Mononuclear cell (primary cell): Measurements from ENCODE around the gene SAP30BP. TPM values are rescaled to one million over a fixed set of nuclear protein-coding genes. Genes with fewer than 3 reads are reported as not detected.

Source experiments
- H3K27me3 ChIP-seq: 2 replicates; pipeline ENCODE4 v1.6.0; 2011; ENCODE audit warnings: low read length, control low read depth; ENCODE audit not compliant: insufficient read depth
- H3K4me1 ChIP-seq: 2 replicates; pipeline ENCODE4 v1.5.1; 2011; ENCODE audit warnings: mild to moderate bottlenecking, low read length, control low read depth; ENCODE audit not compliant: insufficient read depth
- H3K4me3 ChIP-seq: 2 replicates; pipeline ENCODE4 v1.5.1; 2011; ENCODE audit warnings: mild to moderate bottlenecking, low read length, moderate library complexity
- H3K9me3 ChIP-seq: 2 replicates; pipeline ENCODE4 v1.5.1; 2011; ENCODE audit warnings: low read depth, mild to moderate bottlenecking, control low read depth, low read length
- total RNA-seq: library from RNA; depleted of rRNA; stranded (reverse); fragments of >200 nt; gene quantifications from one replicate; pipeline ENCODE4 v1.2.3, GENCODE V29; 2012

SAP30BP gene
- total RNA-seq, result 105 TPM

GRCh38 chr17:75666959-75667790 is at the start of gene SAP30BP, which contains the start of gene RECQL5:
SAP30BP (plus strand) TSS chr17:75667338; CDS start chr17:75667373, 35 bp downstream.
RECQL5 (minus strand) TSS chr17:75667154; CDS start chr17:75666557, 597 bp downstream.
- Histone ChIP-seq H3K27me3 (no peaks in the 10 kb centered on the region), H3K4me1 (peaks cover 33% of the 10 kb centered on the region), H3K4me3 (peak within 1 kb of the TSS; percentile 90), H3K9me3 (no peaks in the 10 kb centered on the region)

GRCh38 chr17:75617675-75618074 is 49.5 kb upstream of the SAP30BP start:
- H3K4me3 ChIP-seq, result no peak overlapping the region

GRCh38 chr17:75619506-75620431 is 47.4 kb upstream of the SAP30BP start:
- no peaks in the 10 kb centered on the region for H3K4me1 ChIP-seq

More at GRCh38 chr17:75617675-75618074, 49.5 kb upstream of the SAP30BP start:
- Histone ChIP-seq H3K9me3 (no peaks in the 10 kb centered on the region), H3K27me3 (no peaks in the 10 kb centered on the region), H3K4me1 (no peaks in the 10 kb centered on the region)

GRCh38 chr17:75621489-75621888 is 45.6 kb upstream of the SAP30BP start:
- Histone ChIP-seq H3K9me3 (no peaks in the 10 kb centered on the region), H3K4me1 (no peaks in the 10 kb centered on the region), H3K4me3 (no peak overlapping the region), H3K27me3 (no peaks in the 10 kb centered on the region)

More at GRCh38 chr17:75619506-75620431, 47.4 kb upstream of the SAP30BP start:
- Histone ChIP-seq H3K4me3 (no peak overlapping the region), H3K9me3 (no peaks in the 10 kb centered on the region), H3K27me3 (no peaks in the 10 kb centered on the region)

- no peaks in the 10 kb centered on the region for H3K4me1 ChIP-seq
- H3K27me3 ChIP-seq, result no peaks in the 10 kb centered on the region
- H3K9me3 ChIP-seq, result no peaks in the 10 kb centered on the region
- no peak overlapping the region for H3K4me3 ChIP-seq
Measured at GRCh38 chr17:75622076-75622475, 45.1 kb upstream of the SAP30BP start.

GRCh38 chr17:75622771-75623273 is 44.3 kb upstream of the SAP30BP start:
- Histone ChIP-seq H3K4me1 (no peaks in the 10 kb centered on the region), H3K4me3 (no peak overlapping the region), H3K9me3 (no peaks in the 10 kb centered on the region), H3K27me3 (no peaks in the 10 kb centered on the region)

- Histone ChIP-seq H3K27me3 (no peaks in the 10 kb centered on the region), H3K4me3 (no peak overlapping the region), H3K9me3 (no peaks in the 10 kb centered on the region), H3K4me1 (no peaks in the 10 kb centered on the region)
Measured at GRCh38 chr17:75623386-75623785, 43.8 kb upstream of the SAP30BP start.

- H3K9me3 ChIP-seq, result no peaks in the 10 kb centered on the region
- H3K27me3 ChIP-seq, result no peaks in the 10 kb centered on the region
- H3K4me1 ChIP-seq, result no peaks in the 10 kb centered on the region
- no peak overlapping the region for H3K4me3 ChIP-seq
Measured at GRCh38 chr17:75624021-75624420, 43.1 kb upstream of the SAP30BP start.

GRCh38 chr17:75624714-75625345 is 42.3 kb upstream of the SAP30BP start:
- H3K9me3 ChIP-seq, result no peaks in the 10 kb centered on the region
- H3K4me1 ChIP-seq, result no peaks in the 10 kb centered on the region
- no peaks in the 10 kb centered on the region for H3K27me3 ChIP-seq
- H3K4me3 ChIP-seq, result no peak overlapping the region

GRCh38 chr17:75625813-75626486 is 41.2 kb upstream of the SAP30BP start:
- no peaks in the 10 kb centered on the region for H3K9me3 ChIP-seq
- H3K27me3 ChIP-seq, result no peaks in the 10 kb centered on the region
- no peak overlapping the region for H3K4me3 ChIP-seq
- no peaks in the 10 kb centered on the region for H3K4me1 ChIP-seq

GRCh38 chr17:75626496-75627038 is 40.6 kb upstream of the SAP30BP start:
- no peaks in the 10 kb centered on the region for H3K9me3 ChIP-seq
- no peaks in the 10 kb centered on the region for H3K4me1 ChIP-seq
- H3K4me3 ChIP-seq, result no peak overlapping the region
- H3K27me3 ChIP-seq, result no peaks in the 10 kb centered on the region

- H3K27me3 ChIP-seq, result no peaks in the 10 kb centered on the region
- no peaks in the 10 kb centered on the region for H3K9me3 ChIP-seq
- no peak overlapping the region for H3K4me3 ChIP-seq
- H3K4me1 ChIP-seq, result no peaks in the 10 kb centered on the region
Measured at GRCh38 chr17:75627094-75627493, 40.0 kb upstream of the SAP30BP start.

- peaks cover 4% of the 10 kb centered on the region for H3K4me1 ChIP-seq
- H3K27me3 ChIP-seq, result no peaks in the 10 kb centered on the region
- H3K4me3 ChIP-seq, result no peak overlapping the region
- H3K9me3 ChIP-seq, result no peaks in the 10 kb centered on the region
Measured at GRCh38 chr17:75628425-75628824, 38.7 kb upstream of the SAP30BP start.

- peaks cover 10% of the 10 kb centered on the region for H3K4me1 ChIP-seq
- H3K9me3 ChIP-seq, result no peaks in the 10 kb centered on the region
- no peaks in the 10 kb centered on the region for H3K27me3 ChIP-seq
- H3K4me3 ChIP-seq, result no peak overlapping the region
Measured at GRCh38 chr17:75629157-75629556, 38.0 kb upstream of the SAP30BP start.
